Panc1 (cell line): ENCODE data around the gene GLOD4. TPM values are rescaled to one million over a fixed set of nuclear protein-coding genes. Genes with fewer than 3 reads are reported as not detected.
"Not testable (repeated sequence)": the region's sequence is repeated elsewhere in the genome, so short reads cannot be mapped to it uniquely, and the experiment has no call there.

Source experiments
- ATAC-seq: fragments of 200-7000 bp; cut with Tn5 transposase; 2 replicates; pipeline ENCODE4 v1.9.1; 2020; ENCODE audit warnings: mild to moderate bottlenecking, moderate library complexity
- BruUV-seq: library from RNA; stranded (reverse); fragments of 400-500 nt; replicated peaks from 2 replicates; lab custom pipeline; 2021; lab: Mats Ljungman, UMichigan
- CTCF ChIA-PET: fragments of 300-600 bp; sonication (Branson Sonifier 250); formaldehyde crosslinking; loops from one replicate; lab custom pipeline; 2022; ENCODE audit warnings: antibody characterized with exemption; lab: Charles Lee
- POLR2A ChIA-PET: fragments of 300-600 bp; sonication (Branson Sonifier 250); formaldehyde crosslinking; loops from one replicate; lab custom pipeline; 2022; ENCODE audit warnings: antibody characterized with exemption; lab: Charles Lee
- DNase-seq: peaks from one replicate; pipeline ENCODE4 v3.0.0-alpha.2; 2010; ENCODE audit warnings: low read depth, low spot score
- H3K27ac ChIP-seq: 2 replicates; pipeline ENCODE4 v1.5.1; 2011; ENCODE audit warnings: mild to moderate bottlenecking, low read length, inconsistent platforms
- H3K27me3 ChIP-seq: fragments of 200-500 bp; sonication (Bioruptor generic); 2 replicates; pipeline ENCODE4 v1.6.0; 2014; ENCODE audit warnings: low read length, inconsistent platforms; ENCODE audit not compliant: control insufficient read depth, insufficient read depth
- H3K36me3 ChIP-seq: fragments of 200-500 bp; sonication (Bioruptor generic); 2 replicates; pipeline ENCODE4 v1.5.1; 2014; ENCODE audit warnings: inconsistent platforms, mild to moderate bottlenecking, low read length, moderate library complexity; ENCODE audit not compliant: control insufficient read depth, insufficient read depth
- H3K4me1 ChIP-seq: 2 replicates; pipeline ENCODE4 v1.5.1; 2011; ENCODE audit warnings: inconsistent platforms, mild to moderate bottlenecking, low read length, moderate library complexity; ENCODE audit not compliant: control insufficient read depth, insufficient read depth
- H3K4me3 ChIP-seq, 2 experiments: 2 replicates each; pipeline ENCODE4 v1.5.1; 2011 to 2012; ENCODE audit warnings: low read depth in 2 of 2, low read length in 2 of 2, mild to moderate bottlenecking in 2 of 2, inconsistent platforms in 1 of 2, moderate library complexity in 1 of 2
- H3K9me3 ChIP-seq: fragments of 200-500 bp; sonication (Bioruptor generic); 2 replicates; pipeline ENCODE4 v1.5.1; 2014; ENCODE audit warnings: low read depth, mild to moderate bottlenecking, inconsistent platforms, low read length, moderate library complexity; ENCODE audit not compliant: control insufficient read depth, insufficient read depth
- CTCF ChIP-seq: fragments of 450-650 bp; IDR thresholded peaks from 2 replicates; pipeline ENCODE4 v1.5.1; 2017; ENCODE audit warnings: mild to moderate bottlenecking
- POLR2AphosphoS5 ChIP-seq: IDR thresholded peaks from 2 replicates; pipeline ENCODE4 v1.6.1; 2012; ENCODE audit warnings: mild to moderate bottlenecking, low read depth, low read length, moderate library complexity
- REST ChIP-seq, 2 experiments: IDR thresholded peaks; 2 replicates each; pipeline ENCODE4 v1.6.1; 2011 to 2012; ENCODE audit warnings: low read depth in 2 of 2, control low read depth in 1 of 2, low read length in 1 of 2, mild to moderate bottlenecking in 1 of 2, moderate library complexity in 1 of 2; ENCODE audit not compliant: insufficient read depth in 1 of 2
- SIN3A ChIP-seq: IDR thresholded peaks from 2 replicates; pipeline ENCODE4 v1.6.1; 2012; ENCODE audit warnings: low read depth, mild to moderate bottlenecking, low read length, moderate library complexity, borderline replicate concordance; ENCODE audit not compliant: insufficient read depth
- TCF7L2 ChIP-seq: IDR thresholded peaks from 2 replicates; pipeline ENCODE4 v1.6.1; 2011; ENCODE audit warnings: mild to moderate bottlenecking, low read depth, low read length, inconsistent platforms
- in situ Hi-C: cut with HindIII; loops from 2 replicates; pipeline ENCODE4 v1.10.0; 2016; ENCODE audit warnings: low sequenced_read_pairs, low pct_unique_long_range_greater_than_20kb
- intact Hi-C: fragments of 100-400 bp; cut with micrococcal nuclease; formaldehyde crosslinking; loops from one replicate; pipeline ENCODE4 v1.10.0; 2022; ENCODE audit not compliant: unreplicated experiment
- total RNA-seq: library from RNA; stranded (reverse); gene quantifications from one replicate; pipeline ENCODE4 v1.2.1, GENCODE V29; 2021; ENCODE audit not compliant: unreplicated experiment

The GLOD4 gene
- total RNA-seq, 1 experiment from 2014 or later: 57.8 TPM

DNA sequence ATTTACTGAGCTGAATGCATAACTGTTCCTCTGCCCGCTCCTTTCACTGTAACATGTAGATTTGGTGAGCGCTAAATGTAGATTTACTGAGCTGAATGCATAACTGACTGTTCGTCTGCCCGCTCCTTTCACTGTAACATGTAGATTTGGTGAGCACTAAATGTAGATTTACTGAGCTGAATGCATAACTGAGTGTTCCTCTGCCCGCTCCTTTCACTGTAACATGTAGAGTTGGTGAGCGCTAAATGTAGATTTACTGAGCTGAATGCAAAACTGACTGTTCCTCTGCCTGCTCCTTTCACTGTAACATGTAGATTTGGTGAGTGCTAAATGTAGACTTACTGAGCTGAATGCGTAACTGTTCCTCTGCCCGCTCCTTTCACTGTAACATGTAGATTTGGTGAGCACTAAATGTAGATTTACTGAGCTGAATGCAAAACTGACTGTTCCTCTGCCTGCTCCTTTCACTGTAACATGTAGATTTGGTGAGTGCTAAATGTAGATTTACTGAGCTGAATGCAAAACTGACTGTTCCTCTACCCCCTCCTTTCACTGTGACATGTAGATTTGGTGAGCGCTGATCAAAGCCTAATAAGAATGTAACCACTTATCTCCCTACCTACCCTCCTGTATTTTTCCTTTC, 26.6 kb downstream of the GLOD4 start:
- ATAC-seq, H3K4me1 ChIP-seq, intact Hi-C loops, in situ Hi-C loops, POLR2A ChIA-PET, H3K27ac ChIP-seq, H3K27me3 ChIP-seq, H3K9me3 ChIP-seq, DNase-seq, BruUV-seq, H3K4me3 ChIP-seq: not testable (repeated sequence)
- peaks cover 15% of the 10 kb centered on the region for H3K36me3 ChIP-seq
- CTCF ChIA-PET: interaction anchor here (0.6 kb wide), 1 partner anchor 224 kb away, joined by 3 read pairs; the partner anchor contains the start of gene NXN

GRCh38 chr17:753418-753817, 28.7 kb downstream of the GLOD4 start:
- intact Hi-C loops: no loop called here
- in situ Hi-C loops: no loop called here
- BruUV-seq: no TSS peak
- no peak for DNase-seq
- no peak for TF ChIP-seq SIN3A
- no peak for TF ChIP-seq REST (IDR thresholded peaks at IDR 0.05; ENCODE audit: insufficient read depth in 1 of 2, low read depth in 2 of 2, low read length in 1 of 2)
- no peak for TF ChIP-seq CTCF
- no peak for TF ChIP-seq POLR2AphosphoS5
- no peak for TF ChIP-seq TCF7L2
- Histone ChIP-seq H3K4me3 (no peak overlapping the region), H3K9me3 (no peaks in the 10 kb centered on the region), H3K4me1 (peaks cover 4% of the 10 kb centered on the region), H3K27me3 (no peaks in the 10 kb centered on the region), H3K36me3 (peaks cover 6% of the 10 kb centered on the region; the same call in 1 of the 2 replicates), H3K27ac (no peak overlapping the region)
- ChIA-PET POLR2A (interaction anchor here (0.7 kb wide), 1 partner anchor 350 kb away, joined by 3 read pairs; no protein-coding TSS in a partner anchor), CTCF (interaction anchor here (0.5 kb wide), 1 partner anchor 188 kb away, joined by 3 read pairs; no protein-coding TSS in a partner anchor)
- ATAC-seq: no peak
